ENCODE results near the gene KLHDC7B.
A peak's percentile ranks its signal among the peaks of the same experiment; 100 is the strongest.

Gene KLHDC7B

GRCh38 chr22:50545522-50546325, at the start of gene KLHDC7B:
TSS of gene KLHDC7B (plus strand) at chr22:50545899. CDS start at chr22:50546244, 345 bp downstream.
- peak; percentile 50 for DNase-seq (ENCODE audit: low spot score)

GRCh38 chr22:50497093-50497492, 48.6 kb upstream of the KLHDC7B start:
- DNase-seq (ENCODE audit: low spot score), result no peak

- peak; percentile 83 for DNase-seq (ENCODE audit: low spot score)
These were observed 47.3 kb upstream of the KLHDC7B start for GRCh38 chr22:50498322-50498890.

- no peak for DNase-seq (ENCODE audit: low spot score)
These were observed 45.2 kb upstream of the KLHDC7B start for GRCh38 chr22:50500452-50500851.

- DNase-seq (ENCODE audit: low spot score), result no peak
These were observed 43.6 kb upstream of the KLHDC7B start for GRCh38 chr22:50502096-50502495.

GRCh38 chr22:50502628-50503474, 42.8 kb upstream of the KLHDC7B start:
- DNase-seq (ENCODE audit: low spot score), result no peak

- DNase-seq (ENCODE audit: low spot score), result no peak
These were observed 42.1 kb upstream of the KLHDC7B start for GRCh38 chr22:50503475-50504145.

- peak; percentile 34 for DNase-seq (ENCODE audit: low spot score)
These were observed 41.1 kb upstream of the KLHDC7B start for GRCh38 chr22:50504369-50505211.

GRCh38 chr22:50505276-50505775, 40.4 kb upstream of the KLHDC7B start:
- no peak for DNase-seq (ENCODE audit: low spot score)

GRCh38 chr22:50505776-50506610, 39.7 kb upstream of the KLHDC7B start:
- DNase-seq (ENCODE audit: low spot score), result no peak

- no peak for DNase-seq (ENCODE audit: low spot score)
These were observed 38.9 kb upstream of the KLHDC7B start for GRCh38 chr22:50506611-50507420.

GRCh38 chr22:50507421-50507990, 38.2 kb upstream of the KLHDC7B start, which contains the start of gene LMF2:
TSS of gene LMF2 (minus strand) at chr22:50507702. CDS start at chr22:50507675, 27 bp downstream.
- DNase-seq (ENCODE audit: low spot score), result peak; percentile 70

GRCh38 chr22:50507991-50508884, 37.5 kb upstream of the KLHDC7B start, which contains the start of gene NCAPH2:
TSS of gene NCAPH2 (plus strand) at chr22:50508224. CDS start at chr22:50508338, 114 bp downstream.
- peak; percentile 93 for DNase-seq (ENCODE audit: low spot score)

- no peak for DNase-seq (ENCODE audit: low spot score)
These were observed 36.8 kb upstream of the KLHDC7B start for GRCh38 chr22:50508897-50509296.

GRCh38 chr22:50513175-50513574, 32.5 kb upstream of the KLHDC7B start:
- DNase-seq (ENCODE audit: low spot score), result no peak

GRCh38 chr22:50516068-50516467, 29.6 kb upstream of the KLHDC7B start:
- no peak for DNase-seq (ENCODE audit: low spot score)

- DNase-seq (ENCODE audit: low spot score), result no peak
These were observed 28.8 kb upstream of the KLHDC7B start for GRCh38 chr22:50516891-50517290.
